ENCODE measurements around the gene TIMMDC1. TPM values are rescaled to one million over a fixed set of nuclear protein-coding genes. Genes with fewer than 3 reads are reported as not detected.
"Not testable (repeated sequence)": the region's sequence is repeated elsewhere in the genome, so short reads cannot be mapped to it uniquely, and the experiment has no call there.

TIMMDC1 gene
- polyA plus RNA-seq, 4 donors: 70.0 to 119 (median 109) TPM

GRCh38 chr3:119508172-119508845 lies 10.0 kb downstream of the TIMMDC1 start:
- no peak for DNase-seq (ENCODE audit: low read depth in 4 of 4, low spot score in 3 of 4)

GRCh38 chr3:119510690-119511089 lies 12.3 kb downstream of the TIMMDC1 start:
- no peak for DNase-seq (ENCODE audit: low read depth in 4 of 4, low spot score in 3 of 4)

DNA sequence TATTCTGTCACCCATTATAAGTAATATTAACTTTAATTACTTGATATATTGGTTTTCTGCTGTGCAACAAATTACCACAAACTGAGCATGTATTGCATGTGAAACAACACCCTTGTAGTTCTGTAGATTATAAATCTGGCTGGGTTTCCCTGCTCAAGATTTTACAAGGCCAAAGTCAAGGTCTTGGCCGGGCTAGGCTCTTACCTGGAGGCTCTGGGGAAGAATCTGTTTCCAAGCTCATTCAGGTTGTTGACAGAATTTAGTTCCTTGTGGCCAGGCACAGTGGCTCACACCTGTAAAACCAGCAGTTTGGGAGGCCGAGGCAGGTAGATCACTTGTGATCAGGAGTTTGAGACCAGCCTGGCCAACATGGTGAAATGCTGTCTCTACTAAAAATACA lies 16.3 kb downstream of the TIMMDC1 start:
- DNase-seq (ENCODE audit: low read depth in 4 of 4, low spot score in 3 of 4): no peak

GRCh38 chr3:119517112-119517511 lies 18.8 kb downstream of the TIMMDC1 start:
- DNase-seq (ENCODE audit: low read depth in 4 of 4, low spot score in 3 of 4): no peak

DNA sequence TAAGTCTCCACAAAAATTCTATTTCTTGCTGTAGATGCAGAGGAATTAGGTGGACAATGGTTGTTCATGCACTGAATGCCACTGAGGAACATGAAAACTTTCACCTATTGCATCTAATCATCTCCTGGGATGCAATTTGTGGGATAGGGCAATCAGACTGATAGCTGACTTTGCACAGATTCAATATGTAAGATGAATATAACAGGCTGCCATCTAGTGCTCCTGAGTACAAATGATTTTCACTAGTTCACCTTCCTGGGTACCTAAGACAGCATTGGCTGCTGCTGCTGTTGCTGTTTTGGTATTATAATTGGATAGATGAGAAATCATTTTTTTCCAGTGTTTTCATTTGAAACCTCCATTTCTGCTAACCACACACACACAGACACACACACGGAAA lies 19.7 kb downstream of the TIMMDC1 start:
- no peak for DNase-seq (ENCODE audit: low read depth in 4 of 4, low spot score in 3 of 4)

- no peak for DNase-seq (ENCODE audit: low read depth in 4 of 4, low spot score in 3 of 4)
Measured at GRCh38 chr3:119524931-119525662, 26.8 kb downstream of the TIMMDC1 start.

GRCh38 chr3:119527714-119528113 lies 29.4 kb downstream of the TIMMDC1 start:
- DNase-seq (ENCODE audit: low read depth in 4 of 4, low spot score in 3 of 4): no peak

DNA sequence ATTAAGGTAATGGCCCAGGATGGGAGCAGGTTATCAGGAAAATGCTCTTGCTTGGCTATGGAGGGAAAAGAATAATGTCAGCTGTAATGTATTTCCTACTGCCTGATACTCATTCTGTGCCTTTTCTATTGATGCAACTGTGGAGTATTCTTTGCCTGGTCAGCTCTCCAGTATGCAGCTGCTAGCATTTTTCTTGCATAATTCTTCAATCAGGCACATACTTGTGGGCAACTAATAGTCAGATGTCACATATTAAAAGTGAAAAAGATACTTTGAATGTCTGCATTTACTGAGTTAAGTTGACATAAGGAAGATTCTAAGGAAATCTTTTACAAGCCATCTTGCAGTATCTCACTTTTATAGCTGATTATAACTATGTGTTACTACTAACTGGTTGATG lies 31.5 kb downstream of the TIMMDC1 start:
- DNase-seq (ENCODE audit: low read depth in 4 of 4, low spot score in 3 of 4): no peak

DNA sequence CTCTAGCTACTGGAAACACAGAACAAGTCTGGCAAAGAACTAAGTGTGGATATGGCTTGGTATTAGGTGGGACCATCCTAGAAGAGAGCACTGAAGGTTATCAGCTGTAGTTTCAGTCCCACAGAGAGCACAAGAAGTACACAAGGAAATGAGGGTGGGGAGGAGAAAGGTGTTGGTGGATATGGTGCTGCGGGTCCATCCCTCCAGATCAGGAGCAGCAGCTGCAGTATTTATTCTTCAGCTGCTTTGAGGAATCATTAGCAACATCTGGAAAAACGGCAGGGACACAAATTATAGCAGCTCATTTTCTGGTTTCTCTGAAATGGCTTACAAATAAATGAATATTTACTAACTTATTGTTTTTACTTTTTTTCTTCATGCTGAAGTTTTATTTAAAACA lies 32.1 kb downstream of the TIMMDC1 start:
- DNase-seq (ENCODE audit: low read depth in 4 of 4, low spot score in 3 of 4): no peak

DNA sequence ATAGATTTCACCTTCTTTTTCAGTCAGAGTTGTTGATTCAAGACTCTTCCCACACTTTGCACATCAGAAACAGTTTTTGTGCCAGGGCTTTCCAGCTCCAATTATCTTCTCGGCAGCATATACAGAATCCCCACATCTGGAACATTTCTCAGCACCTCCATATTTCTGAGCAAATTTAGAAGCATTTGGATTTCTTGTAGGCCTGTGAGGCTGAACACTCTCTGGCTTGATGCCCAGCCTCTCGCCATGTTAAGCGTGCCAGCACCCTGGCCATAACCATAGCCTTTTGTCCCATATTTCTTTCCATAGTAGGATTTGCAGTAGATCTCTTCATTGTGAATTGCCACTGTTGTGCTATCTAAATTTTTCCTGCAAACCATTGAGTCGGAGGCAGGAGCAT lies 32.8 kb downstream of the TIMMDC1 start:
- DNase-seq (ENCODE audit: low read depth in 4 of 4, low spot score in 3 of 4): no peak

- DNase-seq (ENCODE audit: low read depth in 4 of 4, low spot score in 3 of 4): no peak
Measured at GRCh38 chr3:119534296-119534695, 35.9 kb downstream of the TIMMDC1 start.

DNA sequence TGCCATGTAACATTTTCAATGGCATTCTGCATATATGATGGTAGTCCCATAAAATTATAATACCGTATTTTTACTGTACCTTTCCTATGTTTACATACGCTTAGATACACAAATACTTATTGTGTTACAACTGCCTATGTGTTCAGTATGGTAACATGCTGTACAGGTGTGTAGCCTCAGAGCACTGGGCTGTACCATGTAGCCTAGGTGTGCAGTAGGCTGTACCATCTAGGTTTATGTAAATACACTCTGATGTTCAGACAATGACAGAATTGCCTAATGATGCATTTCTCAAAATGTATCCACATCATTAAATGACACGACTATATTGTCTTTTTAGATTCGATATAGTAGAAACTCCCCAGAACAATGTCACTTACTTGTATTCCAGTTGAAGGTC lies 38.4 kb downstream of the TIMMDC1 start:
- no peak for DNase-seq (ENCODE audit: low read depth in 4 of 4, low spot score in 3 of 4)

- DNase-seq (ENCODE audit: low read depth in 4 of 4, low spot score in 3 of 4): no peak
Measured at GRCh38 chr3:119538772-119539171, 40.4 kb downstream of the TIMMDC1 start.

GRCh38 chr3:119541547-119541946 lies 43.2 kb downstream of the TIMMDC1 start:
- no peak for DNase-seq (ENCODE audit: low read depth in 4 of 4, low spot score in 3 of 4)

GRCh38 chr3:119542168-119542767 lies 43.9 kb downstream of the TIMMDC1 start:
- DNase-seq (ENCODE audit: low read depth in 4 of 4, low spot score in 3 of 4): no peak

DNA sequence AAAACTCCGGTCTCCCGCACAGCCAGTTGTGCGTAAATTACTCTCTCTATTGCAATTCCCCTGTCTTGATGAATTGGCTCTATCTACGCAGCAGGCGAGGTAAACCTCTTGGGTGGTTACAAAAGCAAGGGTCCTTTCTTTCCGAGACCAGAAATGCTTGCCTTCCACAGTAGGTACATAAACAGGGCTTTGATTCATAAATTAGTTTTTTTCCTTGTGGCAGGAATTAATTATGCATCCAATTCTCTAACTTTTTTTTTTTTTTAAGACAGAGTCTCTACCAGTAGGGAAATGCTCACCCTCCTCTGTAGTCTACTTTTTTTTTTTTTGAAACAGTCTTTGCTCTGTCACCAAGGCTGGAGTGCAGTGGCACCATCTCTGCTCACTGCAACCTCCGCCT lies 44.8 kb downstream of the TIMMDC1 start:
- no peak for DNase-seq (ENCODE audit: low read depth in 4 of 4, low spot score in 3 of 4)

DNA sequence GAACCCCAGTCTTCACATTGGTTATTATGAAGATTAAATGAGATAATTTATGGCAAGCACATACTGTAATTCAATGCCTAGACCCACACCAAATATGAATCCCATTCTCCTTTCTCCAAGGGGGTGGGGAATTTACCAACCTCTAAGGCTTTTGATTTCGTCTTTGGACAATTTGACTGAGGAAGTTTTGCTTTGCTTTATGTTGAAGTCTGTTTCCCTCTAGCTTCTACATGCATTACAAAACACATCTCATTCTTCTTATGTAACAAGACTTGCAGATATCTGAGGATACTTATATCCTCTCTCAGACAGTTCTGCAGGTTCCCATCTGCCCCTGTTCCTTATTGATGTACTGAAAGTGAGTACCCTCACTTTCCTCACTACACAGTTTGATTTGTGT lies 48.9 kb downstream of the TIMMDC1 start:
- no peak for DNase-seq (ENCODE audit: low read depth in 4 of 4, low spot score in 3 of 4)

- no peak for DNase-seq (ENCODE audit: low read depth in 4 of 4, low spot score in 3 of 4)
Measured at GRCh38 chr3:119548341-119548740, 50.0 kb downstream of the TIMMDC1 start.

DNA sequence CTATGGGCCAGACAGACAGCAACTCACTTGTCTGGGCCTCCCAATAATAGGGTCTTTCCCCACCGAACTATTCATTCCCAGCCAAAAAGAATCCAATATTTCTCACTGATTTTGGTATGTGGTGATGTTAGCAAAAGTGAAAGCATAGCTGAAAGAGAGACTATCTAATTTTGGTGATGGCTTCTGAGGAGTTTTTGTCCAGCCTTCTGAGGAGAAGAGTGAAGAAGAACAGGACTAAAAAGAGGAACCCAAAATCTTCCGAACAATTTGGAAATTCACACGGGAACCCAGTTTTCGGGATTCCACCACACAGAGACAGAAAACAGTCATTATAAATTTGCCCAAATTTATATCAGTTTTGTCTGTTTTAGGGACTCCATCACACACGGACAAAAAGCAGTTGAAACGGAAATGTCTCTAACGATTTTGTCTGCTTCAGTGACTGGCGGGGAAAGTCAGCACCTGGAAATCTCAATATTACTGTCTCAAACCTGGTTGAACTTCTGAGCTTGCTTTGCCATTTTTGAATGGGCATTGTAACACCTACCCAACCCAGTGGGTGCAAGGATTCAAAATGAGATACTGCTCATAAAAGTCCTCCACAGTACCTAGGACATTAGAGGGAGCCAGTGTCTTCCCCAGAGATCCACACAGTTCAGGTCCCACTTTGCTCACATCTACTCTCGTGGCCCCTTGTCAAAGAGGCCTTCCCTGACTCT lies 52.0 kb downstream of the TIMMDC1 start:
- no peak for DNase-seq (ENCODE audit: low read depth in 4 of 4, low spot score in 3 of 4)

- DNase-seq (ENCODE audit: low read depth in 4 of 4, low spot score in 3 of 4): no peak
Measured at GRCh38 chr3:119551598-119551997, 53.3 kb downstream of the TIMMDC1 start.

- DNase-seq (ENCODE audit: low read depth in 4 of 4, low spot score in 3 of 4): not testable (repeated sequence)
Measured at GRCh38 chr3:119552928-119553327, 54.6 kb downstream of the TIMMDC1 start.

Measured in left renal pelvis (tissue), 4 donors.